ENCODE results near the gene CATSPER1.

- TF ChIP-seq CTCF (IDR thresholded peaks at IDR 0.05; ENCODE audit: low read depth, low read length) (no peak), EZH2phosphoT487 (IDR thresholded peaks at IDR 0.05; ENCODE audit: low read depth) (no peak)
Observed at GRCh38 chr11:66047541-66048365, 21.5 kb upstream of the CATSPER1 start.
